ENCODE data around the gene KLHL33. TPM values are rescaled to one million over a fixed set of nuclear protein-coding genes. Genes with fewer than 3 reads are reported as not detected.

The KLHL33 gene
- total and polyA plus RNA-seq, 2 experiments from 2014 or later = 0.05 TPM; not detected in 1

- Histone ChIP-seq H3K4me3 (no peak overlapping the region), H2AFZ (no peak overlapping the region), H3K4me2 (no peak overlapping the region), H3K9me2 (replicated peaks; ENCODE audit: insufficient read depth) (no peaks in the 10 kb centered on the region), H3K36me3 (replicated peaks; ENCODE audit: insufficient read depth, low read depth) (no peaks in the 10 kb centered on the region), H3K9me3 (ENCODE audit: low read depth) (no peaks in the 10 kb centered on the region), H3K79me2 (no peaks in the 10 kb centered on the region), H3K4me1 (ENCODE audit: insufficient read depth) (no peaks in the 10 kb centered on the region), H3K27me3 (no peaks in the 10 kb centered on the region), H4K20me1 (ENCODE audit: insufficient read depth, poor library complexity, severe bottlenecking) (no peaks in the 10 kb centered on the region), H3K27ac (no peak overlapping the region)
- TF ChIP-seq EZH2 (IDR thresholded peaks at IDR 0.05; ENCODE audit: borderline replicate concordance) (no peak), CTCF (IDR thresholded peaks at IDR 0.05; ENCODE audit: poor library complexity) (no peak), EZH2phosphoT487 (IDR thresholded peaks at IDR 0.05; ENCODE audit: low read depth, severe bottlenecking, unreplicated experiment) (no peak)
- DNase-seq (ENCODE audit: low spot score) = no peak
- 96% methylated on average over 4 of the region's 4 CpGs for WGBS (ENCODE audit: low lambda C conversion rate, missing lambda C conversion rate)
These were observed 44.5 kb downstream of the KLHL33 start for GRCh38 chr14:20391505-20391904.

- H2AFZ ChIP-seq = no peak overlapping the region
These were observed 47.8 kb downstream of the KLHL33 start for GRCh38 chr14:20388159-20388558.

GRCh38 chr14:20387576-20387975 is 48.4 kb downstream of the KLHL33 start:
- H3K79me2 ChIP-seq = no peaks in the 10 kb centered on the region
- DNase-seq (ENCODE audit: low spot score) = no peak
- H3K27ac ChIP-seq = no peak overlapping the region
- no peak overlapping the region for H3K4me3 ChIP-seq
- H3K4me2 ChIP-seq = no peak overlapping the region
- no peak for TF ChIP-seq CTCF (IDR thresholded peaks at IDR 0.05; ENCODE audit: poor library complexity)
- TF ChIP-seq EZH2 (IDR thresholded peaks at IDR 0.05; ENCODE audit: borderline replicate concordance) = no peak
- no peak for TF ChIP-seq EZH2phosphoT487 (IDR thresholded peaks at IDR 0.05; ENCODE audit: low read depth, severe bottlenecking, unreplicated experiment)
- H3K36me3 ChIP-seq (replicated peaks; ENCODE audit: insufficient read depth, low read depth) = no peaks in the 10 kb centered on the region
- H3K4me1 ChIP-seq (ENCODE audit: insufficient read depth) = no peaks in the 10 kb centered on the region
- H3K27me3 ChIP-seq = no peaks in the 10 kb centered on the region
- H3K9me2 ChIP-seq (replicated peaks; ENCODE audit: insufficient read depth) = no peaks in the 10 kb centered on the region
- WGBS (ENCODE audit: low lambda C conversion rate, missing lambda C conversion rate) = 93% methylated on average over 6 of the region's 6 CpGs
- no peak overlapping the region for H2AFZ ChIP-seq
- H3K9me3 ChIP-seq (ENCODE audit: low read depth) = no peaks in the 10 kb centered on the region
- no peaks in the 10 kb centered on the region for H4K20me1 ChIP-seq (ENCODE audit: insufficient read depth, poor library complexity, severe bottlenecking)

More at GRCh38 chr14:20388159-20388558, 47.8 kb downstream of the KLHL33 start:
- Histone ChIP-seq H3K9me3 (ENCODE audit: low read depth) (no peaks in the 10 kb centered on the region), H3K36me3 (replicated peaks; ENCODE audit: insufficient read depth, low read depth) (no peaks in the 10 kb centered on the region), H3K4me2 (no peak overlapping the region), H3K4me1 (ENCODE audit: insufficient read depth) (no peaks in the 10 kb centered on the region), H3K9me2 (replicated peaks; ENCODE audit: insufficient read depth) (no peaks in the 10 kb centered on the region), H3K4me3 (no peak overlapping the region), H3K27ac (no peak overlapping the region), H3K79me2 (no peaks in the 10 kb centered on the region), H3K27me3 (no peaks in the 10 kb centered on the region), H4K20me1 (ENCODE audit: insufficient read depth, poor library complexity, severe bottlenecking) (no peaks in the 10 kb centered on the region)
- 54% methylated on average over 4 of the region's 4 CpGs for WGBS (ENCODE audit: low lambda C conversion rate, missing lambda C conversion rate)
- DNase-seq (ENCODE audit: low spot score) = no peak
- TF ChIP-seq EZH2phosphoT487 (IDR thresholded peaks at IDR 0.05; ENCODE audit: low read depth, severe bottlenecking, unreplicated experiment) (no peak), EZH2 (IDR thresholded peaks at IDR 0.05; ENCODE audit: borderline replicate concordance) (no peak), CTCF (IDR thresholded peaks at IDR 0.05; ENCODE audit: poor library complexity) (no peak)

Data from hepatocyte (in vitro differentiated cells).